Measurements from ENCODE around the gene PSMB5. TPM values are rescaled to one million over a fixed set of nuclear protein-coding genes. Genes with fewer than 3 reads are reported as not detected.

Gene PSMB5
- total and polyA plus RNA-seq, 2 of the 13 experiments (the other 11 are each of a cell fraction or from before 2014, with no cell fraction given): 705 to 871 TPM

- peak; percentile 84; the same call in 1 of the 2 replicates for TF ChIP-seq ZNF547 (CRISPR knock-in tag; IDR thresholded peaks at IDR 0.05)
- no peak for TF ChIP-seq ZNF256 (CRISPR knock-in tag; conservative IDR thresholded peaks at IDR 0.05)
- TF ChIP-seq IRF9 (CRISPR knock-in tag; IDR thresholded peaks at IDR 0.05; ENCODE audit: borderline replicate concordance): peak; percentile 73
- peak; percentile 60; the same call in 1 of the 2 replicates for TF ChIP-seq MIER2 (CRISPR knock-in tag; IDR thresholded peaks at IDR 0.05)
- no peak for TF ChIP-seq FOXP4 (CRISPR knock-in tag; IDR thresholded peaks at IDR 0.05)
- TF ChIP-seq JARID2 (CRISPR knock-in tag; IDR thresholded peaks at IDR 0.05; ENCODE audit: insufficient replicate concordance): peak; percentile 88
- no peak for TF ChIP-seq ZNF367 (CRISPR knock-in tag; IDR thresholded peaks at IDR 0.05; ENCODE audit: borderline replicate concordance)
- TF ChIP-seq SKIL (CRISPR knock-in tag; IDR thresholded peaks at IDR 0.05; ENCODE audit: borderline replicate concordance): no peak
- TF ChIP-seq NFYC (CRISPR knock-in tag; IDR thresholded peaks at IDR 0.05): no peak; the same call in 1 of the 2 replicates
- TF ChIP-seq GZF1 (CRISPR knock-in tag; IDR thresholded peaks at IDR 0.05): 0 out of 2 replicates have a peak, but pooled peaks have one; percentile 67
- no peak for TF ChIP-seq ZNF615 (CRISPR knock-in tag; IDR thresholded peaks at IDR 0.05; ENCODE audit: borderline replicate concordance)
- peak; percentile 86 for TF ChIP-seq IKZF4 (CRISPR knock-in tag; IDR thresholded peaks at IDR 0.05; ENCODE audit: borderline replicate concordance, low read depth, not compliant biosample characterization)
- TF ChIP-seq LCORL (IDR thresholded peaks at IDR 0.05): peak; percentile 85
- no peak for TF ChIP-seq LCORL (CRISPR knock-in tag; IDR thresholded peaks at IDR 0.05)
- peak; percentile 78; the same call in 1 of the 2 replicates for TF ChIP-seq ZNF784 (CRISPR knock-in tag; IDR thresholded peaks at IDR 0.05; ENCODE audit: borderline replicate concordance)
- peak; percentile 94 for TF ChIP-seq ZNF225 (CRISPR knock-in tag; IDR thresholded peaks at IDR 0.05)
- TF ChIP-seq SP4 (CRISPR knock-in tag; IDR thresholded peaks at IDR 0.05): no peak
- no peak for TF ChIP-seq U2AF1 (optimal IDR thresholded peaks at IDR 0.05; ENCODE audit: low read depth, low read length)
- TF ChIP-seq BCLAF1 (IDR thresholded peaks at IDR 0.05): no peak
- no peak for TF ChIP-seq NKX3-1 (CRISPR knock-in tag; IDR thresholded peaks at IDR 0.05)
- peak; percentile 100 for TF ChIP-seq JUN (CRISPR knock-in tag; IDR thresholded peaks at IDR 0.05)
These were observed 56.8 kb downstream of the PSMB5 start (continued) for GRCh38 chr14:22977684-22978486.
